Chondrocyte (in vitro differentiated cells): ENCODE data around the gene BLCAP. TPM values are rescaled to one million over a fixed set of nuclear protein-coding genes. Genes with fewer than 3 reads are reported as not detected.
"Not testable (repeated sequence)": the region's sequence is repeated elsewhere in the genome, so short reads cannot be mapped to it uniquely, and the experiment has no call there.

ENCODE experiments used
- DNase-seq: peaks from one replicate; pipeline ENCODE4 v3.0.0; 2021; ENCODE audit warnings: mixed read lengths, low spot score
- H3K27ac Mint-ChIP-seq: one replicate; pipeline ENCODE4 v1.8.0; 2021; ENCODE audit warnings: mild to moderate bottlenecking, moderate library complexity, mixed read lengths; ENCODE audit not compliant: unreplicated experiment
- H3K27me3 Mint-ChIP-seq: 2 replicates; pipeline ENCODE4 v1.8.0; 2021; ENCODE audit warnings: low read depth, mixed read lengths
- H3K36me3 Mint-ChIP-seq: 2 replicates; pipeline ENCODE4 v1.8.0; 2021; ENCODE audit warnings: low read depth, mixed read lengths
- H3K4me1 Mint-ChIP-seq: 2 replicates; pipeline ENCODE4 v1.8.0; 2021; ENCODE audit warnings: low read depth, mild to moderate bottlenecking, mixed read lengths
- H3K4me3 Mint-ChIP-seq: one replicate; pipeline ENCODE4 v1.8.0; 2021; ENCODE audit warnings: mild to moderate bottlenecking, moderate library complexity, mixed read lengths; ENCODE audit not compliant: unreplicated experiment
- H3K9me3 Mint-ChIP-seq: 2 replicates; pipeline ENCODE4 v1.8.0; 2021; ENCODE audit warnings: low read depth, mixed read lengths
- CTCF ChIP-seq: fragments of 200-600 bp; sonication (generic); IDR thresholded peaks from 2 replicates; pipeline ENCODE4 v1.5.0; 2021; ENCODE audit warnings: antibody characterized with exemption, mild to moderate bottlenecking, moderate library complexity
- total RNA-seq: library from RNA; stranded (reverse); gene quantifications from 3 replicates; pipeline ENCODE4 v1.2.1, GENCODE V29; 2021

The BLCAP gene
- total RNA-seq, 1 donor from 2014 or later, result 56.6 TPM

DNA sequence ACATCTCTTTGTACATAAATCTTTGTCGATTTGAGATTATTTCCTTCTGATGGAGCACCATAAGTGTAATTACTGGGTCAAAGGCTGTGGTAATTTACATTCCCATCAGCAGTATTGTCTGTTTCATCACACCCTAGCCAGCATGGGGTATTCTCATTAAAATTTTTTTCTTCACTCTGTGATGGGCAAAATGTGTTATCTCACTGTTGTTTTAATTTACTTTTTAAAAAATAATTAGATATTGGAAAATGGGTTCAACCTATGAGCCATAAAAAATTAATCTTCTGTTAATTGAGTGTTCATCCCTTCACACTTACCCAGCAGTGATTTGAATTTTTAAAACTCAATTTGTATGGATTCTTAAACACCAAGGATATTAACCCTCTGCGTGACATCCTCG is 50.6 kb downstream of the BLCAP start:
- peaks cover 8% of the 10 kb centered on the region for H3K36me3 Mint-ChIP-seq
- H3K9me3 Mint-ChIP-seq, result peaks cover 10% of the 10 kb centered on the region
- no peak overlapping the region for H3K27ac Mint-ChIP-seq
- H3K4me1 Mint-ChIP-seq, result peaks cover 4% of the 10 kb centered on the region
- H3K27me3 Mint-ChIP-seq, result peaks cover 28% of the 10 kb centered on the region
- no peak overlapping the region for H3K4me3 Mint-ChIP-seq
- DNase-seq, result no peak
- TF ChIP-seq CTCF, result no peak

DNA sequence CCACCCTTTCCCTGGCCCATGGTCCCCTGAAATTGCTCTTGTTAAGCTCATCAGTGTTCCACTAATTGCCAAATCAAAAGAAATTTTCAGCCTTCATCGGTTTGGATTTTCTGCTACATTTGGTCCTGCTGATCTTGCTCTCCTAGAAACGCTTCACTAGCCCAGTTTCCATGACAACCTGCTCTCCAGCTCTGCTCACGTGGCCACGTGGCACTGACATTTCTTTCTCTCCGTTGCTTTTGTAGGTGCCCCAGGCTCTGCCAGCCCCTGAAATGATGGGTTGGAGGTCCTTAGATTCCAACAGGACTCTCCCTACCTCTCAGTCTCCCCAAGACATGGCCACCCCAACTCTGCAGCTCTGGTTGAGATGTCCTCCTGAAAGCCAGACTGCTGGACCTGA is 52.4 kb downstream of the BLCAP start:
- H3K4me3 Mint-ChIP-seq, result no peak overlapping the region
- no peaks in the 10 kb centered on the region for H3K4me1 Mint-ChIP-seq
- peaks cover 11% of the 10 kb centered on the region for H3K36me3 Mint-ChIP-seq
- H3K27ac Mint-ChIP-seq, result no peak overlapping the region
- H3K9me3 Mint-ChIP-seq, result peaks cover 7% of the 10 kb centered on the region
- no peak for TF ChIP-seq CTCF
- H3K27me3 Mint-ChIP-seq, result peaks cover 25% of the 10 kb centered on the region
- no peak for DNase-seq

DNA sequence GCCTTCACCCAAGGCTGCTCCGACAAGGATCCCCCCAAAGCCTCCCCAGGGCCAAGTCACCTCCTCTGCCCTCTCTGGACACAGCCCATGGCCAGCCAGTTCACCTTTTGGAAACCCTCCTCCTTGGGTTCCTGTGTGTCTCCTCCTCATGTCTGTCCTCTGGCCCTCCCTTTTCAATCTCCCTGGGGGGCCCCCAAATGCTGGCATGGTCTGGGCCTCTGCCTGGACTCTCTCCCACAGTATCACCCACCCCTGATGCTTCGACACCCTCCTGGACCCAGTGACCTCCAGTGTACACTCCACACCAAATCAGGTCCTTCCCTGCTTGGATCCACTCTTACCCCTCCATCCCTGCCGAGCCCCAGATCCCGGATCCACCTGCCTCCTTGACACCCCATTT is 53.3 kb downstream of the BLCAP start:
- no peaks in the 10 kb centered on the region for H3K4me1 Mint-ChIP-seq
- peaks cover 25% of the 10 kb centered on the region for H3K27me3 Mint-ChIP-seq
- DNase-seq, result no peak
- H3K4me3 Mint-ChIP-seq, result no peak overlapping the region
- H3K27ac Mint-ChIP-seq, result no peak overlapping the region
- TF ChIP-seq CTCF, result no peak
- H3K9me3 Mint-ChIP-seq, result peaks cover 7% of the 10 kb centered on the region
- H3K36me3 Mint-ChIP-seq, result peaks cover 11% of the 10 kb centered on the region

DNA sequence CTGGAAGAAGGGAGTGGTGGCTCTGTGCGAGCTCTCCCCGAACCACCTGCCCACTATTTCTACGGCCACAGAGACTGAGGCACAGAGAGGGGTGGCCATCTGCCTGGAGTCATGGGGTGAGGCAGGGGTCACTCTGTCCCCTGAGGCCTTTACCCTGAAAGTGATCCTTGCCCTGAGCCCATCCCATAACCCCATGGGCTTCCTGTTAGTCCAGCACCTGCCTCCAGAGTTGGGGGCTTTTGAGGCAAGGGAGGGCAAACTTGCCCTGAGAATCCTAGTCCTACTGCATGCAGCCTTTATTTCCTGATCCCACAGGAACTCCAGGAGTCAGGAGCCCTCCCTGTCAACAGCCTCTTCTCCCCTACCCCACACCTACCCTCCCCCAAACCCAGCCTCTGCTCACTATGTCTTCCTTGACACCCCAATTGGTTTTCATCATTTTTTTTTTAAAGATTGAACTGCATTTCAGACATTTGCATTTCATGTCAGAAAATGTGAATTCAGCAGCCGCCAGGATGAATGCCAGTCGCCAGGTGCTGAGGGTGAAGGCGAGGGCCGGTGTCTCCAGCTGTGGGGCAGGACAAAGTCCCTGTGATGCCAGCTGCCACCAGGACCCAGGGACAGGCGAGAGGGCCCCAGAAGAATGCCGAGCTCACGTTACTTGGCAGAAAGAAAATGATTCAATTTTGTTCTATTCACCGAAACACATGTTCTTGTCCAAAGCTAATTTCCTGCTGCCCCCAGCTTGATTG is 54.3 kb downstream of the BLCAP start:
- no peak for TF ChIP-seq CTCF
- H3K9me3 Mint-ChIP-seq, result peaks cover 7% of the 10 kb centered on the region
- H3K27me3 Mint-ChIP-seq, result peaks cover 23% of the 10 kb centered on the region
- no peaks in the 10 kb centered on the region for H3K4me1 Mint-ChIP-seq
- H3K36me3 Mint-ChIP-seq, result peaks cover 8% of the 10 kb centered on the region
- no peak overlapping the region for H3K4me3 Mint-ChIP-seq
- DNase-seq, result no peak
- H3K27ac Mint-ChIP-seq, result no peak overlapping the region

GRCh38 chr20:37472435-37472834 is 55.2 kb downstream of the BLCAP start:
- not testable (repeated sequence) for H3K27ac Mint-ChIP-seq, DNase-seq, H3K36me3 Mint-ChIP-seq, H3K9me3 Mint-ChIP-seq, H3K4me1 Mint-ChIP-seq, H3K4me3 Mint-ChIP-seq
- peaks cover 25% of the 10 kb centered on the region for H3K27me3 Mint-ChIP-seq

DNA sequence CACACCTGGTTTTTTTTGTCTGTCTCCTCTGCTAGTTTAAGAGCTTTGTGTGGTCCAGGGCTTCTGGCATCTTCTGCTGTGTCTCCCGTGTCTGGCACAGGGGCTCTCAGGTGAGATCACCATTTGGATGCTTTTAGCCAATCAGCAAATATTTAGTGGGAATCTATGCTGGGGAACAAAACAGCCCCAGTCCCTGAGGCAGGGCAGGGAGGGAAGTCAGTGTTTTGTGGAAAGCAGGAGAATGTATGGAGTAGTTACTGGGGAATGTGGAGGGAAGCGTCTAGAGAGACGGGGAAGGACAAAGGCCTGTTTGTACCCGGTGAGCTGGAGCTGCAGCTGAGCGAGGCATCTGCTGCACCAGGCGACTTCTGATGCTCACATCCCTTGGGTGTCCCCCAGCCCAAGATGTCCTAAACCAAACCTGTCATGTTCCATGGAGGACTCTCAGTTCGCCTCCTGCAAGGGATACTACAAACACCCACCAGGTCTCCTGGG is 55.9 kb downstream of the BLCAP start:
- peaks cover 28% of the 10 kb centered on the region for H3K27me3 Mint-ChIP-seq
- H3K27ac Mint-ChIP-seq, result no peak overlapping the region
- H3K4me1 Mint-ChIP-seq, result no peaks in the 10 kb centered on the region
- no peak overlapping the region for H3K4me3 Mint-ChIP-seq
- DNase-seq, result no peak
- H3K9me3 Mint-ChIP-seq, result peaks cover 7% of the 10 kb centered on the region
- H3K36me3 Mint-ChIP-seq, result peaks cover 8% of the 10 kb centered on the region
- no peak for TF ChIP-seq CTCF

- not testable (repeated sequence) for DNase-seq, H3K27ac Mint-ChIP-seq, H3K4me1 Mint-ChIP-seq, H3K9me3 Mint-ChIP-seq, H3K36me3 Mint-ChIP-seq, H3K4me3 Mint-ChIP-seq
- H3K27me3 Mint-ChIP-seq, result peaks cover 28% of the 10 kb centered on the region
Observed at GRCh38 chr20:37470190-37470589, 57.5 kb downstream of the BLCAP start.
